HUES6 (cell line): ENCODE results near the gene PRMT5.

Experiments used
- H3K27ac ChIP-seq: 2 replicates; pipeline ENCODE4 v1.7.0; 2013; ENCODE audit warnings: low read depth, mild to moderate bottlenecking, low read length, inconsistent platforms
- H3K27me3 ChIP-seq: 2 replicates; pipeline ENCODE4 v1.6.1; 2013; ENCODE audit warnings: low read length; ENCODE audit not compliant: control insufficient read depth, insufficient read depth
- H3K36me3 ChIP-seq: 2 replicates; pipeline ENCODE4 v1.6.1; 2013; ENCODE audit warnings: low read length; ENCODE audit not compliant: control insufficient read depth, insufficient read depth
- H3K4me1 ChIP-seq: 2 replicates; pipeline ENCODE4 v1.6.1; 2013; ENCODE audit warnings: low read length; ENCODE audit not compliant: control insufficient read depth, insufficient read depth
- H3K4me3 ChIP-seq: 2 replicates; pipeline ENCODE4 v1.5.1; 2013; ENCODE audit warnings: low read depth, low read length
- H3K9ac ChIP-seq: one replicate; pipeline ENCODE4 v1.6.1; 2013; ENCODE audit warnings: mild to moderate bottlenecking, low read length
- H3K9me3 ChIP-seq: 2 replicates; pipeline ENCODE4 v1.6.1; 2013; ENCODE audit warnings: low read depth, low read length; ENCODE audit not compliant: control insufficient read depth, insufficient read depth

Gene PRMT5

GRCh38 chr14:22872833-22873520, 56.2 kb downstream of the PRMT5 start:
- H3K9me3 ChIP-seq, result no peaks in the 10 kb centered on the region
- H3K4me3 ChIP-seq, result peak overlapping the region; percentile 68
- H3K27ac ChIP-seq, result no peak overlapping the region

GRCh38 chr14:22872033-22872832, 56.9 kb downstream of the PRMT5 start:
- Histone ChIP-seq H3K36me3 (peaks cover 24% of the 10 kb centered on the region; the same call in 1 of the 2 replicates), H3K9me3 (no peaks in the 10 kb centered on the region), H3K27ac (peak overlapping the region; percentile 27; the same call in 1 of the 2 replicates), H3K4me1 (peaks cover 15% of the 10 kb centered on the region), H3K9ac (peak overlapping the region; percentile 73), H3K27me3 (no peaks in the 10 kb centered on the region), H3K4me3 (peak overlapping the region; percentile 68)

More at GRCh38 chr14:22872833-22873520, 56.2 kb downstream of the PRMT5 start:
- H3K4me1 ChIP-seq, result peaks cover 15% of the 10 kb centered on the region
- H3K27me3 ChIP-seq, result no peaks in the 10 kb centered on the region
- H3K36me3 ChIP-seq, result peaks cover 24% of the 10 kb centered on the region; the same call in 1 of the 2 replicates
- peak overlapping the region; percentile 46 for H3K9ac ChIP-seq

- Histone ChIP-seq H3K9ac (peak within 1 kb of the TSS; percentile 73), H3K36me3 (peaks cover 17% of the 10 kb centered on the region; the same call in 1 of the 2 replicates), H3K27ac (peak within 1 kb of the TSS; percentile 27; the same call in 1 of the 2 replicates), H3K4me3 (peak within 1 kb of the TSS; percentile 68), H3K4me1 (peaks cover 15% of the 10 kb centered on the region), H3K27me3 (no peaks in the 10 kb centered on the region), H3K9me3 (no peaks in the 10 kb centered on the region)
Observed at GRCh38 chr14:22871224-22872032, 57.7 kb downstream of the PRMT5 start, which contains the start of gene LRP10. TSS of gene LRP10 (plus strand) at chr14:22871740. CDS start at chr14:22872304, 564 bp downstream.

GRCh38 chr14:22870811-22871223, 58.4 kb downstream of the PRMT5 start:
- no peak overlapping the region; the same call in 1 of the 2 replicates for H3K27ac ChIP-seq
- no peak overlapping the region for H3K9ac ChIP-seq
- H3K9me3 ChIP-seq, result no peaks in the 10 kb centered on the region

More at GRCh38 chr14:22870811-22871223, 58.4 kb downstream of the PRMT5 start:
- Histone ChIP-seq H3K27me3 (no peaks in the 10 kb centered on the region), H3K4me1 (peaks cover 15% of the 10 kb centered on the region), H3K4me3 (peak overlapping the region; percentile 68), H3K36me3 (peaks cover 12% of the 10 kb centered on the region; the same call in 1 of the 2 replicates)
